H9 (cell line): ENCODE data around the gene AATF. TPM values are rescaled to one million over a fixed set of nuclear protein-coding genes. Genes with fewer than 3 reads are reported as not detected.

Experiments used
- DNase-seq: peaks from one replicate; pipeline ENCODE4 v3.0.0-alpha.2; 2017
- H2AFZ ChIP-seq: one replicate; pipeline ENCODE4 v1.6.1; 2013; ENCODE audit warnings: mild to moderate bottlenecking, low read length, control low read depth, moderate library complexity
- H2AK5ac ChIP-seq: 2 replicates; pipeline ENCODE4 v1.6.1; 2013; ENCODE audit warnings: low read length, control low read depth, mixed read lengths; ENCODE audit not compliant: insufficient read length
- H2BK120ac ChIP-seq: one replicate; pipeline ENCODE4 v1.6.1; 2013; ENCODE audit warnings: low read depth, mild to moderate bottlenecking, low read length, control low read depth, inconsistent platforms; ENCODE audit not compliant: poor library complexity, severe bottlenecking
- H2BK12ac ChIP-seq: 2 replicates; pipeline ENCODE4 v1.6.1; 2013; ENCODE audit warnings: low read length, control low read depth, mixed read lengths, low read depth; ENCODE audit not compliant: insufficient read length
- H2BK15ac ChIP-seq: 2 replicates; pipeline ENCODE4 v1.6.1; 2013; ENCODE audit warnings: low read depth, low read length, control low read depth
- H2BK20ac ChIP-seq: one replicate; pipeline ENCODE4 v1.6.1; 2013; ENCODE audit warnings: low read depth, mild to moderate bottlenecking, low read length, control low read depth, inconsistent platforms; ENCODE audit not compliant: poor library complexity, severe bottlenecking
- H2BK5ac ChIP-seq: 2 replicates; pipeline ENCODE4 v1.6.1; 2013; ENCODE audit warnings: low read length, control low read depth, mixed read lengths; ENCODE audit not compliant: insufficient read length
- H3K14ac ChIP-seq: 2 replicates; pipeline ENCODE4 v1.6.1; 2013; ENCODE audit warnings: low read length, control low read depth; ENCODE audit not compliant: insufficient read depth
- H3K18ac ChIP-seq: 2 replicates; pipeline ENCODE4 v1.6.1; 2013; ENCODE audit warnings: low read depth, mild to moderate bottlenecking, mixed read lengths, low read length, control low read depth; ENCODE audit not compliant: insufficient read length
- H3K23ac ChIP-seq: 2 replicates; pipeline ENCODE4 v1.6.1; 2013; ENCODE audit warnings: low read length, control low read depth, mixed read lengths, low read depth; ENCODE audit not compliant: insufficient read length
- H3K23me2 ChIP-seq: 2 replicates; pipeline ENCODE4 v1.6.1; 2013; ENCODE audit warnings: low read depth, mild to moderate bottlenecking, mixed read lengths, low read length, control low read depth; ENCODE audit not compliant: insufficient read length, poor library complexity, severe bottlenecking
- H3K27ac ChIP-seq: 2 replicates; pipeline ENCODE4 v1.5.1; 2013; ENCODE audit warnings: low read length, control low read depth, mixed read lengths, low read depth; ENCODE audit not compliant: insufficient read length
- H3K27me3 ChIP-seq: 2 replicates; pipeline ENCODE4 v1.6.1; 2013; ENCODE audit warnings: low read length, control low read depth, inconsistent platforms; ENCODE audit not compliant: insufficient read depth
- H3K4ac ChIP-seq: 2 replicates; pipeline ENCODE4 v1.6.1; 2013; ENCODE audit warnings: low read depth, mild to moderate bottlenecking, control low read depth, inconsistent platforms, low read length, moderate library complexity
- H3K4me1 ChIP-seq: 2 replicates; pipeline ENCODE4 v1.6.1; 2013; ENCODE audit warnings: low read length, control low read depth, inconsistent platforms; ENCODE audit not compliant: insufficient read depth
- H3K4me2 ChIP-seq: 2 replicates; pipeline ENCODE4 v1.6.1; 2013; ENCODE audit warnings: low read length, control low read depth, mixed read lengths; ENCODE audit not compliant: insufficient read length, insufficient read depth
- H3K56ac ChIP-seq: 2 replicates; pipeline ENCODE4 v1.6.1; 2013; ENCODE audit warnings: low read depth, mild to moderate bottlenecking, mixed read lengths, low read length, control low read depth; ENCODE audit not compliant: insufficient read length
- H3K79me1 ChIP-seq: 2 replicates; pipeline ENCODE4 v1.6.1; 2013; ENCODE audit warnings: low read depth, mild to moderate bottlenecking, moderate library complexity, low read length, control low read depth, inconsistent platforms; ENCODE audit not compliant: insufficient read depth, poor library complexity, severe bottlenecking
- H3K79me2 ChIP-seq: 2 replicates; pipeline ENCODE4 v1.6.1; 2013; ENCODE audit warnings: low read length, control low read depth, inconsistent platforms; ENCODE audit not compliant: insufficient read depth
- H3K9ac ChIP-seq: 2 replicates; pipeline ENCODE4 v1.6.1; 2013; ENCODE audit warnings: low read length, control low read depth, mixed read lengths; ENCODE audit not compliant: insufficient read length; ENCODE audit errors: extremely low read depth
- H3K9me3 ChIP-seq: one replicate; pipeline ENCODE4 v1.6.1; 2013; ENCODE audit warnings: low read depth, low read length, inconsistent platforms; ENCODE audit not compliant: control insufficient read depth
- H3T11ph ChIP-seq: one replicate; pipeline ENCODE4 v1.6.1; 2013; ENCODE audit warnings: mild to moderate bottlenecking, low read length, control low read depth, inconsistent platforms
- H4K20me1 ChIP-seq: one replicate; pipeline ENCODE4 v1.6.1; 2013; ENCODE audit not compliant: control insufficient read depth, insufficient read length, insufficient read depth
- H4K5ac ChIP-seq: 2 replicates; pipeline ENCODE4 v1.6.1; 2013; ENCODE audit warnings: low read depth, mild to moderate bottlenecking, mixed read lengths, low read length, control low read depth; ENCODE audit not compliant: insufficient read length
- H4K8ac ChIP-seq: replicated peaks from 2 replicates; pipeline ENCODE4 v1.6.1; 2013; ENCODE audit warnings: low read length, control low read depth, mixed read lengths, low read depth; ENCODE audit not compliant: insufficient read length
- H4K91ac ChIP-seq: 2 replicates; pipeline ENCODE4 v1.6.1; 2013; ENCODE audit warnings: low read depth, mild to moderate bottlenecking, moderate library complexity, mixed read lengths, low read length, control low read depth; ENCODE audit not compliant: insufficient read length
- H3K27ac Mint-ChIP-seq, 3 experiments: 2 replicates in 2 of 3; 3 replicates in 1 of 3; pipeline ENCODE4 v1.8.0; 2020 to 2021; ENCODE audit warnings: mixed read lengths in 3 of 3, mild to moderate bottlenecking in 1 of 3, moderate library complexity in 1 of 3
- H3K27me3 Mint-ChIP-seq: 2 replicates; pipeline ENCODE4 v1.8.0; 2021; ENCODE audit warnings: low read depth, mild to moderate bottlenecking, moderate library complexity, mixed read lengths
- H3K36me3 Mint-ChIP-seq, 3 experiments: 2 replicates in 2 of 3; 3 replicates in 1 of 3; pipeline ENCODE4 v1.8.0; 2020 to 2021; ENCODE audit warnings: low read depth in 3 of 3, mixed read lengths in 3 of 3; ENCODE audit not compliant: insufficient read depth in 1 of 3
- H3K4me1 Mint-ChIP-seq, 2 experiments: 2 replicates each; pipeline ENCODE4 v1.8.0; 2020; ENCODE audit warnings: mixed read lengths in 2 of 2
- H3K4me3 Mint-ChIP-seq, 2 experiments: 2 replicates in 1 of 2; 3 replicates in 1 of 2; pipeline ENCODE4 v1.8.0; 2020 to 2021; ENCODE audit warnings: mild to moderate bottlenecking in 2 of 2, mixed read lengths in 2 of 2, moderate library complexity in 1 of 2
- H3K9me3 Mint-ChIP-seq, 2 experiments: 2 replicates in 1 of 2; 3 replicates in 1 of 2; pipeline ENCODE4 v1.8.0; 2020; ENCODE audit warnings: mild to moderate bottlenecking in 2 of 2, mixed read lengths in 2 of 2, moderate library complexity in 1 of 2
- CTCF ChIP-seq: fragments of 200-600 bp; sonication (generic); conservative IDR thresholded peaks from 3 replicates; pipeline ENCODE4 v1.8.0; 2021; ENCODE audit warnings: antibody characterized with exemption, mild to moderate bottlenecking
- WGBS: extraction: QIAGEN DNeasy Blood & Tissue Kit; methylation state at CpG from one replicate; pipeline ENCODE4 v1.1.7; 2013; ENCODE audit warnings: missing lambda C conversion rate, low lambda C conversion rate, mixed read lengths; ENCODE audit not compliant: insufficient read length; ENCODE audit errors: extremely low coverage; 5-methylcytosine and 5-hydroxymethylcytosine counted together
- total RNA-seq: library from RNA; stranded (reverse); gene quantifications from 2 replicates; pipeline ENCODE4 v1.2.1, GENCODE V29; 2021

AATF gene
- total RNA-seq, 1 experiment from 2014 or later, result 69.6 TPM

GRCh38 chr17:37094391-37094790, 145.6 kb downstream of the AATF start:
- Mint-ChIP-seq H3K4me3 (no peak overlapping the region), H3K27ac (no peak overlapping the region), H3K27me3 (no peaks in the 10 kb centered on the region; the same call in 1 of the 2 replicates), H3K4me1 (peaks cover 9 to 12% of the 10 kb centered on the region in 2 experiments), H3K9me3 (no peaks in the 10 kb centered on the region), H3K36me3 (peaks cover 34 to 73% (median 55%) of the 10 kb centered on the region in 3 experiments; a peak in 6 of 7 replicates)
- Histone ChIP-seq H3K27me3 (no peaks in the 10 kb centered on the region), H3K14ac (no peak overlapping the region), H2BK12ac (no peak overlapping the region), H2BK5ac (no peak overlapping the region), H3K9ac (no peak overlapping the region), H4K5ac (no peak overlapping the region), H2BK20ac (no peak overlapping the region), H4K91ac (no peak overlapping the region), H3K4ac (no peak overlapping the region), H3K27ac (no peak overlapping the region), H3T11ph (no peak overlapping the region), H4K20me1 (no peaks in the 10 kb centered on the region), H4K8ac (no peak overlapping the region), H3K4me1 (no peaks in the 10 kb centered on the region), H3K23ac (no peak overlapping the region), H2BK120ac (no peak overlapping the region), H3K79me1 (no peaks in the 10 kb centered on the region), H2AK5ac (no peak overlapping the region), H3K4me2 (no peak overlapping the region), H2BK15ac (no peak overlapping the region), H3K23me2 (no peaks in the 10 kb centered on the region), H3K18ac (no peak overlapping the region), H3K56ac (no peak overlapping the region), H3K79me2 (no peaks in the 10 kb centered on the region), H3K9me3 (no peaks in the 10 kb centered on the region), H2AFZ (no peak overlapping the region)
- no peak for TF ChIP-seq CTCF
- WGBS, result no CpG with 5 or more reads among the region's 4 CpGs
- no peak for DNase-seq
